OCI-M2 (cell line): ENCODE measurements around the gene CADM1.
"Not testable (repeated sequence)": the region's sequence is repeated elsewhere in the genome, so short reads cannot be mapped to it uniquely, and the experiment has no call there.

ENCODE experiments used
- DNase-seq: peaks from one replicate; lab custom pipeline; 2025; ENCODE audit not compliant: unreplicated experiment; lab: John Stamatoyannopoulos, UW

CADM1 gene

DNA sequence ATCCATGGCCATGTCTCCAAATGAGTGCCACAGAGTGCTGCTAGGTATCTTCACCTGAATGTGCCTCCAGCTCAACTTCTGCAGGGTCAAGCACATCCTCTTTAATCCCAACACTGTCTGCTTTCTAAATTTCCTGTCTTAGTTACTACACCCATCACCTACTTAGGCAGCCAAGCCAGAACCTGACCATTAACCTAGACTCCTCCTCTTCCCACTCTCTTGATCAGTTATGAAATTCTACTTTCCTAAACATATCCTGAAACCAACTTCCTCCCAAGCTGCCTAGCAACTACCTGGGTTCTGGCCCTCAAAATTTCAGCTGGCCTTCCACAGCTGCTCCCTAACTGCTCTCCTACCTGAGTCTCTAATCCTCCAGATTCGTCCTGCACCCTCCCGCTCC lies 22.7 kb downstream of the CADM1 start:
- no peak for DNase-seq

DNA sequence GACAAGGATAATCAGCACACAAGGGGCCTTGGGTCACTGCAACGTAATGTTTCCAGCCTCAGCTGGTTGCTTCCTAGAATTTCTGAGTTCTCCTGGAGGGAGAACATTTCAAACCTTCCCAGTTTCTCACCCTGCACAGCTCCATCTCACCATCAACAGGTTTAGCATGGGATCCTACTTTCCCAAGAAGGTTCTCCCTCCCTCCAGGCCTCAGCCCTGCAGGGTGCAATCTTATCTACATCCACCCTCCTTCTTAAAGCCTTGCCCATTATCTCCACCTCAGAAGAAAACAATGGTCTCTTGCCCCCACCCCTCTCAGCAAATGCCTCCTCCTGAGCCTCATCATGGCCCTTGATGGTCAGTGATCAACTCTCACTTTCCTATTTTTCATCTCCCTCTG lies 23.6 kb downstream of the CADM1 start:
- DNase-seq: no peak

DNA sequence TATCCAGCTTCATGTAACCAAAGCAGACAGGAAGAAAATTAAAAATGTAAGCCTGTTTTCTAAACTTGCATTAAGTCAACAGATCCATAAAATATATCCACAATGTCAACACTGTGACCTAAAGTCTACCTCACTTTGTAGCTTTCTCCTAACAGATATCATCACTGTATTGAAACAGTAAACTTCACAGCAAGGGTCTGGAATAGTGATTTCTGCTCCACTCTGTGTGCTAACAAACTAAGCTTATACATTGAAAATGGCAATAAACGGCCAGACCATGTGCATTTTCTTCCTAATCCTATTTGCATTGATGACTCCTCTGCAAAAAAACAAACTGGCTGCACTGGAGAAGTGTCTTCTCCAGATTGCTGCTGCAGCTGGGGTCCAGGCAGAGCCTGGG lies 26.8 kb downstream of the CADM1 start:
- no peak for DNase-seq

DNA sequence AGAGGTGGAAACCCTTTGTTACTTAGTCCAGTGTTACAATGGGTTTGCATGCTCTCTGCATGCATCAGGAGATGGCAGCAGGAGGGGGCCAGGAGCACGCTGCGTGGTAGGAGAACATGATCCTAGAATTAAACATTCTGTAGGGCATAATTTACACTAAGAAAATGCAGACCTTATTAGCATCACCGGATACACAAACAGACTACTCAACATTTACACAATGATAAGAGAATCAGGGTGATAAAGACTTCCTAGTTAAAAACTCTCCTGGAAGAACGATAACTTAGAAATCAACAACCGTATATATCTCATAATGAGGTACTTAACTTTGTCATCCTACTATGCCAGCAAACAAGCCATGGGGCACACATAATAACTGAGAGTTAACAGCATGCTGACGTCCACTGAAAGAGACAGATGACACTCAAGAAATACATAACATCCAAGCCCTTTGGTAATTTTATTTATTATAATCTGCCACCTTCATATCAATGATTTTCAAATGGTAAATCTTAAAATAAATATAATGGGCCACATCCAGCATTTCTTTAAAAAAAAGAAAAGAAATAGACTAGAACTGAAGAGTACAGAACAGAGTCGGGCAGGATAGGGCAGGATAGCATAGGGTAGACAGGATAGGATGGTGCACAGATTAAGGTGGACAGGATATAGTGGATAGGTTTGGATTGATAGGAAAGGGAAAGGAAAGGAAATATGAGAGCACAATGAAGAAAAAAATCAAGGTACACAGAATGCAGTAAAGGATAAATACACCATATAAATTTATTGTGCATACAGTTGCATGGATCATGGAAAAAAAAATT lies 27.5 kb downstream of the CADM1 start:
- no peak for DNase-seq

DNA sequence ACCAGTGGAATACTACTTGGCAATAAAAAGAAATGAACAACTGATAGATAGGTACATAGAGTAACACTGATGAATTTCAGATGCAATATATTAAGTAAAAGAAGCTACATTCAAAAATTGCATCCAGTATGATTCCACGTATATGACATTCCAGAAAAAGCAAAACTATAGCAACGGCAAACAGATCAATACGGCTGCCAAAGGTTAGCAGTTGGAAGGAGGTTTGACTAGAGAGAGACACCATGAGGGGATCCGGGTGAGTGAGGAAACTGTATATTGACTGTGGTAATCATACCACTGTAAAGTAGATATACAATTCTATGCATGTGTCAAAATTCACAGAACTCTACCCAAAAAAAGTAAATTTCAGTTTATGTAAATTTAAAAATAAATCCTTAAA lies 28.7 kb downstream of the CADM1 start:
- no peak for DNase-seq

DNA sequence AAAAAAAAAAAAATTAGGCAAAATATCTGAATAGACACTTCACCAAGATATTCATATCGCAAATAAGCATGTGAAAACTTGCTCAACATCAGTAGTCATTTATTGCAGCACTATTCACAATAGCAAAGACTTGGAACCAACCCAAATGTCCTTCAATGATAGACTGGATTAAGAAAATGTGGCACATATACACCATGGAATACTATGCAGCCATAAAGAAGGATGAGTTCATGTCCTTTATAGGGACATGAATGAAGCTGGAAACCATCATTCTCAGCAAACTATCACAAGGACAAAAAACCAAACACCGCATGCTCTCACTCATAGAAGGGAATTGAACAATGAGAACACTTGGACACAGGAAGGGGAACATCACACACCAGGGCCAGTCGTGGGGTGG lies 29.9 kb downstream of the CADM1 start:
- not testable (repeated sequence) for DNase-seq

DNA sequence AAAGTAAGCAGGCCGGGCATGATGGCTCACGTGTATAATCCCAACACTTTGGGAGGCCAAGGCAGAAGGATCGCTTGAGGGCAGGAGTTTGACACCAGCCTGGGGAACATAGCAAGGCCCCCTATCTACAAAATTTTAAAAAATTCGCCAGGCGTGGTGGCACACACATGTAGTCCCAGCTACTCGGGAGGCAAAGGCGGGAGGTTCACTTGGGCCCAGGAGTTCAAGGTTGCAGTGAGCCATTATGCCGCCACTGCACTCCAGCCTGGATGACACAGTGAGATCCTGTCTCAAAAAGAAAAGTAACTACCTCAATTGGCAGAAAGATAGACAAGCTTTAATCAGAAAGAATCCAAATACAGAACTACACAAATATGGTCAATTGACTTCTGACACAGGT lies 31.0 kb downstream of the CADM1 start:
- no peak for DNase-seq

DNA sequence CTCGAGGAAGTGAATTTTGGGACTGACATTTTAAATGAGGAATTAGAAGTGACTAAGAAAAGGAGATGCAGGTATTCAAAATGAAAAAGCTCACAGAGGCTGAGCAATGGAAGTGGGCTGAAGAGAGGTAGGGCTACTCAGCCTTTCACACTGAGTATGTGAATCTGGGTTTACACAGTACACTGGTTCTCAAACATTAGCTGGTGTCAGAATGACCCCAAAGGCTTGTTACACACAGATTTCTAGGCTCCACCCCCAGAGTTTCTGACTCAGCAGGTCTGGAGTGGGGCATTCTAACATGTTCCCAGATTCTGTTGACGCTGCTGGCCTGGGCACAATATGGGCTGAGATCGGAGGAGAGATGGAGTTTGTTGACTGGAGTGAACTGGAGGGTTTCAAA lies 32.8 kb downstream of the CADM1 start:
- no peak for DNase-seq

DNA sequence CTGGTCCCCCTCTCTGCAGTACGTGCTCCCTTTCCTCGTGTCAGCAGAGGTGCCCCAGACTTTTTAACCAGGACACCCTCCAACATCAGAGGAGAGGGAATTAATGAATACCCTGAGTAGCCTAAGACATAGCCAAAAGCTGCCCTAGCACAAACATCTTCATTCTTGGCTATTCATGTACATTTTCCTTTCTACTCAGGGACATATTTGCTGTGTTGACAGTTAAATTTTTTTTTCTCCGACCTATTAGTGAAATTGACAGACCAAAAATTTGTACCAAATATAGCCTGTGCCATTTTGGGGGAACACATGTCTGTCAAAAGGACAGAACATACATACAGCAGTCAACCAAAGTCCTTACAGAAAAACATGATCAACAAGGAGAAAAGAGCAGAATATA lies 33.3 kb downstream of the CADM1 start:
- no peak for DNase-seq

DNA sequence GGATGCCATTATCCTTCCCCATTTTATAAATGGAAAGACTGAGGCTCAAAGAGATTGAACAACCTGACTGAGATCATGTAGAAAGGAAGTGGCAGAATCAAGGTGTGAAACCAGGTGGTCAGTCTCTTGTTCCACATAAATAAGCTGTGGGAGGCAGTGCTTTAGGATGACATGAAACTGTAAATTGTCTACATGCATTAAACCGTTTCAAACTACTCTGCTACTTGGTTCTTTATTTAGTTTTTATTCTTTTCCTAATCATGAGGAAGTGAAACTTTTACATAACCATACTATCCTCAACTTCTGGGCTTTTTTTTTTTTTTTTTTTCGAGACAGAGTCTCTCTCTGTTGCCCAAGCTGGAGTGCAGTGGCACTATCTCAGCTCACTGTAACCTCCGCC lies 34.9 kb downstream of the CADM1 start:
- DNase-seq: no peak

DNA sequence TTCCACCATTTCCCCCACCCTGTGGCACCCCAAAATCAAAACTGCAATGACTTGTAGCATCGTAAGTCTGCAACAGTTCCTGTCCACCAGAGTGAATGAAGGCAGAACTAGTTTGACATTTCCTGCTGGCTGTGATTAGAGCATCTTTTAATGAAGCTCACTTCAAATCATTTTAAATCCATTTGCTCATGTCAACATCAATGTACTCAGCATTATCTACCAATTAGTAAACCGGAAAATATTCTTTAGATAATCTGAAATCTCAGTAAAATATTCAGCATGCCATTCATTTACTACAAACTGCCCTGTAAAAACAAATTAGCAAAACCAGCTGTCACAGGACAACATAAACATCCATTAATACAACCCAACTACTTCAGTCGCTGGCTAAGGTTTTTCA lies 38.1 kb downstream of the CADM1 start:
- no peak for DNase-seq

DNA sequence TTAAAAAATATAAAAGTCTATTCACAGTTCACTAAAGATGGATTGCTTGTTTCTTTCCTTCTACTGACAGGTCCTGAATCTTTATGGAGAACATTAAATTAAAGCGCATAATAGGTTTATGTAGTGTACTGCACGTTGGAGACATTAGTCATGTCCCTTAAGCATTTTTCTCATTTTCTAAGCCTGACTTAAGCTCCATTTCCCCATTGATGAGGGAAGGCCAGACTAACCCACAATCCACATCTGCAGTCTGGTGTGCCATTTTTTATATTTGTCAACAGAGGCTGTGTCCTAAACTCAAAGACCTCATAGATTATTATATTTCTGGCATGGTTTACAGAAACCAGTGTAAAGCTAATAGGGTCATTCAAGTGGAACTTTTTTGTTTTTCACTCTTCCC lies 39.9 kb downstream of the CADM1 start:
- no peak for DNase-seq

DNA sequence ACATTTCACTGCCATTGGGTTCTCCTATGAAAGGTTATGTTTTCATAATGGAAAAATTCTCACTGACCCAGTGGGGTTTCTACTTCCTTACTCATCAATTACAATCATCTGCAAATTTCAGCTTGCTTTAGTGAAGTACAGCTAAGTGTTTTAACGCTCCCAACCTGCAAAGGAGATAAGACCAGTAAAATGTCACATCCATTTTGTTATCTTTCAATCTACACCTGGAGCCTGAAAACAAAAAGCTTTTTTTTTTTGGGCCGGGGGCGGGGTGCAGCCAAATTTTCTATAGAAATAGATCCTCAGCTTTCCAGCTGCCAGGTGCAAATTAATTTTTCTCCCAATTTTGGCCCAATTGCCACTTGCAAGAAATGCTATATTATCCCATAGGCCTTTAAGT lies 40.6 kb downstream of the CADM1 start:
- no peak for DNase-seq

DNA sequence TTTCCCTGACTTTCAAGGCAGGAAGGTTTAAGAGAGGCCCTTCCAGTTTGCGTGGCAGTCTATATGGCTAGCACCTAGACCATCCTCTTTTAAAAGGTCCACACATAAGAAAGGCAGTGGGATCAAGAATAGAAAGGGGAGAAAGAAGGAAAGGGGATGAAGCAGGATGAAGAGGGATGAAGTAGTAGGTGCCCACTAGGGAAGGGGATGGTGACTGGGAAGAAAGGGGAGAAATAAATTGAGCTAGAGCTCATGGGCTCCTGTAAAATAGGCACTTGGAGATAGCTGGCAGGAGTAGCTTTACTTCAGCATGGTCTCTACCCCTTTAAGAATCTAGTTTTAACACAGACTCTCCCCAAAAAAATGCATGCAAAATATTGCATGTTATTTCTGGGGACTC lies 41.5 kb downstream of the CADM1 start:
- no peak for DNase-seq

DNA sequence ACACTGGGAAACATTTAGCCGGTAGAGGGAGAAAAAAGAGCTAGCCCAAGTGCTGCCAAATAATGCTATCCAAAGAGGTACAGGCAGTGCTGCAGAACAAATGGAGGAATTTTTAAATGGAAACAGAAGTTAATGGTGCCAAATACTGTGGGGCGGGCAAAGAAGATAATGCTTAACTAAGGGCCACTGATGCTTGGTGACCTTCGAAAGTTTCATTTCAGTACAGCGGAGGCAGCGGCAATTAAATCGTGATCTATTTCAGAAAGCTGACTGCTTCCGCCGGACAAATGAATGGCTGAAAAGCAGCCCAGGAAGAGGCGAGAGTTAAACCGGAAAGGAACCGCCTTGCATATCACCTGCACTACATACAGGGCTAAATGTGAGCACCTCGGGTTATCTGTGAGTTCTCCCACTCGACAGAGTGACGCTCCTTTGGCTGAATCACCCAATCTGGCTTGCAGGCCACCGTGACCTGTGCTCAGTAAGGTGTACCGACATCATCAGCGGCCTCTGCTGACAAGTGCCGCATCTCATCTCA lies 42.1 kb downstream of the CADM1 start:
- no peak for DNase-seq

DNA sequence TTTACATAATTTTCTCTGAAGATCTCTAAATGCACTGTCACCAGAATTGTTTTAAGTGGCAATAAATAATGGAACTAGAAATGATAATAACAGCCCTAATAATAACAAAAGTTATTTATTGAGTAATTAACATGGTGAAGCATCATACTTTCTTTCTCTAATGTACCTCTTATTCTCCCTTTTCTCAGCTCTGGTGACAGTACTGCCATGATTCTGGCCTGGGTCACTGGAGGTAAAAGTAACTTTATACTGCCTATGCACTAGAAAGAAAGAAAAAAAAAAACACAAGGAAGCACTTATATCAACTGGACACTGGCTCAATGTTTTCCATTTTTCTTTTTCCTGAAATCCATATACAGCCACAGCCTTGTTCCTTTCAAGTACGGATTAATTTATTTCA lies 43.7 kb downstream of the CADM1 start:
- no peak for DNase-seq

DNA sequence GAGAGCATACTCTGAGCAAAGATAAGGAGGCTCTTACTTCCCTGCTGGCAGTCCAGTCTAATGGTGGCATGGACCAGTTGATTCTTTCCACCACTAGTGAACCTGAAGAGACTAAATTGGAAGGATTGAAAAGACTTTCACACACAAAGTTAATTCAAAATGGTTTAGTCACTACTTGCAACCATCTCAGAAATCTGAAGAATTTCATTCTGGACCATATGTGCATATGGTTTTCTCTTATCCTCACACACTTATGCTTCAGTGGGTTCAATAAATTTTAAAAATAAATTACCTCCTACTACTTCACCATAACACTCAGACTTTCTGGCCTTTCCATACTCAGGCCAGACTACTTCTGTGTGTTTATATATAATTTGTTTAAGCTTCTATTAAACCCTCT lies 44.7 kb downstream of the CADM1 start:
- DNase-seq: no peak

DNA sequence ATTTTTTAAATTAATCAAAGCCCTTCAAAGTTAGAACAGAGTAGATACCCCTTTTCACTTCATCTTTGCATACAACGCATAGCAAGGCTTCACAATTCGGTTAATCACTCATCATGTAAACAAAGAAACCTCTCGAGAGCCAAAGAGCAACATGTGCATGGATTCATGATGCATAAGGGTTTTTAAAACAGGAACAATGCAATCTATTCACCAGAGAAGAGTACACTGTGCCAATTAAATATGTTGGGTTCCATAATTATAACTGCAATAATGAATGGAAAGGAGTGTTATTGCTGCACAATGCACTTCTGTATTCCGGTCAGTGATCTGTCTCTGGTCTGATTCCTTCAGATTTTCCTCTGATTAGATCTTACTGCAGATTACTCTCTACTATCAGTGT lies 45.3 kb downstream of the CADM1 start:
- DNase-seq: no peak

DNA sequence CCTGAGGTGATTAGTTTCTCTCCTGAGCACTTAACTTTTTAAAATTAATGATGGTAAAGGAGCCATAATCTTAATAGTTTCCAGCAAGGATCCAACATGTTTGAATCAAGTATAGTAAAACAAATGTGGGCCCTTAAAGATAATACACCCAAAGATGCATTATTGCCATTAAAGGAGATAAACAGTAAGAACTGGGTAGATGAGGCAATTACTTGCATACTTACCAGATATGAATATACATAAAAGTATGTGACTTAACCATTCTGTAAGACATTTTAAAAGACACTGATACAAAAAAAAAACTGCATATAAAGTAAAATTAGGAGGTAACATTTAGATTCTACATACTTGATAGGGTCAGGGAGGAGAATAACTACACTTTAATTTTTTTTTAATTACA lies 48.2 kb downstream of the CADM1 start:
- no peak for DNase-seq

DNA sequence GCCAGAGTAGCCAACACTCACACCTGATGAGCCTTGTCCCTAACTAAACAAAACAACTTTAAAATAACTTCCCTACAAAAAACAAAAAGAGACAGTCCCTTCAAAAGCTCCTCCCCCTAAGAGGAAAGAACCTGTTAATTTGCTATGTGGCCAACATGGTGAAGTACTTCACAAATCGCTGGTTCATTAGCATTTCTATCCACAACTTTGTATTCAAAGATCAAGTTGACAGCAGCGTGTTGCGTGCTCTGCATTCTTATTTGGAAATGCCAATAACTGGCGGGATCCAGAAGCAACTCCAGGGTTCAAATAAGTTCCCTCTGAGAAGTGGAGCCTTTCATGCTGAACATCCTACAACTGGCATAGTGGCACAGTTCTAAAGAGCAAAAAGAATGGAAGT lies 48.6 kb downstream of the CADM1 start:
- no peak for DNase-seq

DNA sequence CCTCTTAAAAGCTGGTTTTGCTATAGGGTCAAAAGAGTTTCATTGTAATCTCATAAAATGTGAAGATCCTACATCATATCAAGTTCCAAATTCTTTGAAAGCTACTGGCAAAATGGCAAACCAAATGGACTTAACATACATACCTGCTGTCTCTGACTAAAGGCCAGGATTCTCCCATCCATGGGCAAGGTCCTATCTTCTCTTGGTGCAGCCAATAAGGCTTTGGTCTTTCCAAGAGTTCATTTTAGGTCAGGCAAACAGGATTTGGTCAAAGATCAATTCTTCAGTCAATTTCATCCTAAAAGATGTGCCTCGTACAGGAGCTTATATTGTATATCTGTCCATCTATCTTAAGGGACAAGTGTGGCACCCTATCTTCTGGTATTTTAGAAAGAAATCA lies 49.7 kb downstream of the CADM1 start:
- DNase-seq: no peak

DNA sequence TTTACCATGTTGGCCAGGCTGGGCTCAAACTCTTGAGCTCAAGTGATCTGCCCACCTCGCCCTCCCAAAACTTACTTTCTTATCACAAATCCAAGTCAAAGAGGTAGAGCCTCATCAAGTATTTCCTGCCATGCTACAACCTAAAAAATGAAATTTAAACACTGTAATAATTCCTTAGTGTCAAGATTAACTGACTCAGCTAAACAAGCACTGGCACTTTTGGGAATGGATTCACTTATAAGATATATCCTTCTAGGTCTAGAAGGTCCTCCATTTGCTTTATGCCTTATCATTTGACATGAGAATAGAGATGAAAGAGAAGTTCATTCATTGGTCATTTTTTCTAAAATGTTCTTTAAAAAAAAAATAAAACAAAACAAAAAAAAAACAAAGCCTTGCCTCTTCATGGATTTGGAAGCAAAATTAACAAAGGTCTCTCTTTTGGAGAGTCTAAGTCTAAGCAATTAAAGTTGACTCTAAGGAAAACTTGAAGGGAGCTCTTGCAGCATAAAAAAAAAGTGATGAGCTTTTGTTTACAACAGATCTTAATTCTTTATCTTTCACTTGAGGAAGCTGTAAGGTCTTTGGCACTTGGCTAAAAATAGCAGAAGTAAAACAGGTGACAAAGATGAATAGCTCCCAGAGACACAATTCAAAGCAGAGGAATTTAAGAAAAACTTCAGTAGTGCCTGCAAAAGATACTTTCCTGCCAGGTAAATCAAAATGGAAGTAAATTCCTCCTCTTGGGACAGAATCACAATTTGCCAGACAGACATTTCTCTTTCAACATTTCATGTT lies 50.3 kb downstream of the CADM1 start:
- DNase-seq: no peak
